MM.1S (cell line): Measurements from ENCODE around the gene CHN2.

Source experiments
- DNase-seq: peaks from one replicate; pipeline ENCODE4 v3.0.0-alpha.2; 2015
- H2AFZ ChIP-seq: fragments of 300-600 bp; sonication (generic); 2 replicates; pipeline ENCODE4 v1.6.0; 2016; ENCODE audit warnings: antibody characterized with exemption, low read length
- H3F3A ChIP-seq: fragments of 300-600 bp; sonication (generic); 2 replicates; pipeline ENCODE4 v1.6.1; 2016; ENCODE audit warnings: mild to moderate bottlenecking, antibody characterized with exemption, low read length, moderate library complexity, mixed read lengths; ENCODE audit not compliant: insufficient read depth
- H3K27ac ChIP-seq: fragments of 300-600 bp; sonication (generic); 2 replicates; pipeline ENCODE4 v1.5.1; 2016; ENCODE audit warnings: mild to moderate bottlenecking, low read length
- H3K27me3 ChIP-seq: fragments of 300-600 bp; sonication (generic); replicated peaks from 2 replicates; pipeline ENCODE4 v1.6.0; 2016; ENCODE audit warnings: low read length; ENCODE audit not compliant: insufficient read depth
- H3K36me3 ChIP-seq: fragments of 300-600 bp; sonication (generic); replicated peaks from 2 replicates; pipeline ENCODE4 v1.6.1; 2016; ENCODE audit warnings: mild to moderate bottlenecking, low read length, mixed read lengths; ENCODE audit not compliant: insufficient read depth
- H3K4me1 ChIP-seq: fragments of 300-600 bp; sonication (generic); 2 replicates; pipeline ENCODE4 v1.6.1; 2016; ENCODE audit warnings: low read length, mixed read lengths
- H3K4me2 ChIP-seq: fragments of 300-600 bp; sonication (generic); 2 replicates; pipeline ENCODE4 v1.6.0; 2016; ENCODE audit warnings: low read depth, low read length
- H3K4me3 ChIP-seq: fragments of 300-600 bp; sonication (generic); 2 replicates; pipeline ENCODE4 v1.5.1; 2016; ENCODE audit warnings: low read length, mixed read lengths
- H3K79me2 ChIP-seq: fragments of 300-600 bp; sonication (generic); 2 replicates; pipeline ENCODE4 v1.6.1; 2016; ENCODE audit warnings: mixed run types, low read length, mixed read lengths
- H3K9ac ChIP-seq: fragments of 300-600 bp; sonication (generic); 2 replicates; pipeline ENCODE4 v1.6.1; 2016; ENCODE audit warnings: low read length, mixed read lengths
- H3K9me2 ChIP-seq: fragments of 300-600 bp; sonication (generic); replicated peaks from 2 replicates; pipeline ENCODE4 v1.6.1; 2016; ENCODE audit warnings: mild to moderate bottlenecking, low read length, mixed read lengths; ENCODE audit not compliant: insufficient read depth
- H3K9me3 ChIP-seq: fragments of 300-600 bp; sonication (generic); replicated peaks from 2 replicates; pipeline ENCODE4 v1.6.1; 2016; ENCODE audit warnings: mild to moderate bottlenecking, low read length, mixed read lengths; ENCODE audit not compliant: insufficient read depth
- H4K20me1 ChIP-seq: fragments of 300-600 bp; sonication (generic); 2 replicates; pipeline ENCODE4 v1.6.1; 2016; ENCODE audit warnings: mild to moderate bottlenecking, low read length, moderate library complexity, mixed read lengths; ENCODE audit not compliant: insufficient read depth
- EZH2 ChIP-seq: fragments of 300-600 bp; sonication (generic); optimal IDR thresholded peaks from 2 replicates; pipeline ENCODE3; 2017; ENCODE audit warnings: low read depth, mild to moderate bottlenecking, antibody characterized with exemption, low read length, mixed read lengths
- EZH2phosphoT487 ChIP-seq: fragments of 300-600 bp; sonication (generic); IDR thresholded peaks from 2 replicates; pipeline ENCODE4 v1.6.1; 2018; ENCODE audit warnings: antibody characterized with exemption, low read length
- TF ChIP-seq, protein P1 (sequence below): fragments of 300-600 bp; sonication (generic); IDR thresholded peaks from 2 replicates; pipeline ENCODE4 v1.5.1; 2016; ENCODE audit warnings: antibody characterized with exemption, low read length, mixed read lengths

The CHN2 gene

DNA sequence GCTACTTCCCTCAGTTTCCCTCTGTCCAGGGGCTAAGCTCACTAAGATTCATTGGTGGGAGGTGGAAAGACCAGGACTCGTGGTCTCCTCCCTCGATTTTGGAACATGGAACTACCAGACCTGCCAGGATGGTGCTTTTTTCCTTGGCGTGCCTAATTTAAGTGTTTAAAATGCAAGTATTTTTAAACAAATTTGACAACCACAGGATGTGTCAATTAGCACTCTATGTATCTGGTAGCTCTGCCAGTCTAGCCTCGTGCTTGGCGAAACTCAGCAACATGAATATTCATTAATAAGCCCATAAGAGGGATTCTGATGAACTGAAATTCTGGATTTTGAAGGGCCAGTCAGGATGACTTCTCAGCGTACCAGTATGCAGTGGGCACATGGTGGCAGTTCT is 224.1 kb downstream of the CHN2 start:
- no peaks in the 10 kb centered on the region for H4K20me1 ChIP-seq

DNA sequence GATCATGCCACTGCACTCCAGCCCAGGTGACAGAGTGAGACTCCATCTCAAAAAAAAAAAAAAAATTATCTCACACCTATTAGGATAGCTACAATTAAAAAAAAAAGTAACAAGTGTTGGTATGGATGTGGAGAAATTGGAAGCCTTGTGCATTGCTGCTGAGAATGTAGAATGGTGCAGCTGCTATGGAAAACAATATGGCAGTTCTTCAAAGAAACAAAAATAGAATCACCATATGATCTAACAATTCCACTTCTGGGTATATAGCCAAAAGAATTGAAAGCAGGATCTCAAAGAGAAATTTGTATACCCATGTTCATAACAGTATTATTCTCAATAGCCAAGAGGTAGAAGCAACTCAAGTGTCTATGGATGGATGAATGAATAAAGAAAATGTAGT is 225.4 kb downstream of the CHN2 start:
- no peaks in the 10 kb centered on the region for H3K9me3 ChIP-seq
- H3F3A ChIP-seq: peaks cover 23% of the 10 kb centered on the region
- no peak for DNase-seq
- no peaks in the 10 kb centered on the region for H3K36me3 ChIP-seq
- H4K20me1 ChIP-seq: no peaks in the 10 kb centered on the region
- no peaks in the 10 kb centered on the region for H3K9me2 ChIP-seq
- H3K4me2 ChIP-seq: 0 out of 2 replicates have a peak overlapping the region, but pooled peaks have one; percentile 67
- no peak overlapping the region for H3K27ac ChIP-seq
- 0 out of 2 replicates have a peak, but pooled peaks cover 5% of the 10 kb centered on the region for H3K27me3 ChIP-seq
- peaks cover 29% of the 10 kb centered on the region for H3K4me1 ChIP-seq
- no peaks in the 10 kb centered on the region for H3K79me2 ChIP-seq
- H3K4me3 ChIP-seq: no peak overlapping the region
- TF ChIP-seq, protein P1, sequence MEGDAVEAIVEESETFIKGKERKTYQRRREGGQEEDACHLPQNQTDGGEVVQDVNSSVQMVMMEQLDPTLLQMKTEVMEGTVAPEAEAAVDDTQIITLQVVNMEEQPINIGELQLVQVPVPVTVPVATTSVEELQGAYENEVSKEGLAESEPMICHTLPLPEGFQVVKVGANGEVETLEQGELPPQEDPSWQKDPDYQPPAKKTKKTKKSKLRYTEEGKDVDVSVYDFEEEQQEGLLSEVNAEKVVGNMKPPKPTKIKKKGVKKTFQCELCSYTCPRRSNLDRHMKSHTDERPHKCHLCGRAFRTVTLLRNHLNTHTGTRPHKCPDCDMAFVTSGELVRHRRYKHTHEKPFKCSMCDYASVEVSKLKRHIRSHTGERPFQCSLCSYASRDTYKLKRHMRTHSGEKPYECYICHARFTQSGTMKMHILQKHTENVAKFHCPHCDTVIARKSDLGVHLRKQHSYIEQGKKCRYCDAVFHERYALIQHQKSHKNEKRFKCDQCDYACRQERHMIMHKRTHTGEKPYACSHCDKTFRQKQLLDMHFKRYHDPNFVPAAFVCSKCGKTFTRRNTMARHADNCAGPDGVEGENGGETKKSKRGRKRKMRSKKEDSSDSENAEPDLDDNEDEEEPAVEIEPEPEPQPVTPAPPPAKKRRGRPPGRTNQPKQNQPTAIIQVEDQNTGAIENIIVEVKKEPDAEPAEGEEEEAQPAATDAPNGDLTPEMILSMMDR: no peak
- TF ChIP-seq EZH2phosphoT487 (no peak), EZH2 (no peak)
- no peak overlapping the region for H3K9ac ChIP-seq
- no peak overlapping the region for H2AFZ ChIP-seq

More for the DNA sequence above, 224.1 kb downstream of the CHN2 start:
- Histone ChIP-seq H3K27me3 (0 out of 2 replicates have a peak, but pooled peaks cover 5% of the 10 kb centered on the region), H3K4me2 (no peak overlapping the region), H2AFZ (no peak overlapping the region), H3K4me3 (no peak overlapping the region), H3K36me3 (no peaks in the 10 kb centered on the region), H3K4me1 (peaks cover 39% of the 10 kb centered on the region), H3K79me2 (no peaks in the 10 kb centered on the region), H3K9ac (no peak overlapping the region), H3K27ac (no peak overlapping the region), H3K9me3 (no peaks in the 10 kb centered on the region), H3K9me2 (no peaks in the 10 kb centered on the region), H3F3A (peaks cover 29% of the 10 kb centered on the region)
- TF ChIP-seq EZH2 (no peak), EZH2phosphoT487 (no peak)
- TF ChIP-seq, protein P1: no peak
- no peak for DNase-seq

DNA sequence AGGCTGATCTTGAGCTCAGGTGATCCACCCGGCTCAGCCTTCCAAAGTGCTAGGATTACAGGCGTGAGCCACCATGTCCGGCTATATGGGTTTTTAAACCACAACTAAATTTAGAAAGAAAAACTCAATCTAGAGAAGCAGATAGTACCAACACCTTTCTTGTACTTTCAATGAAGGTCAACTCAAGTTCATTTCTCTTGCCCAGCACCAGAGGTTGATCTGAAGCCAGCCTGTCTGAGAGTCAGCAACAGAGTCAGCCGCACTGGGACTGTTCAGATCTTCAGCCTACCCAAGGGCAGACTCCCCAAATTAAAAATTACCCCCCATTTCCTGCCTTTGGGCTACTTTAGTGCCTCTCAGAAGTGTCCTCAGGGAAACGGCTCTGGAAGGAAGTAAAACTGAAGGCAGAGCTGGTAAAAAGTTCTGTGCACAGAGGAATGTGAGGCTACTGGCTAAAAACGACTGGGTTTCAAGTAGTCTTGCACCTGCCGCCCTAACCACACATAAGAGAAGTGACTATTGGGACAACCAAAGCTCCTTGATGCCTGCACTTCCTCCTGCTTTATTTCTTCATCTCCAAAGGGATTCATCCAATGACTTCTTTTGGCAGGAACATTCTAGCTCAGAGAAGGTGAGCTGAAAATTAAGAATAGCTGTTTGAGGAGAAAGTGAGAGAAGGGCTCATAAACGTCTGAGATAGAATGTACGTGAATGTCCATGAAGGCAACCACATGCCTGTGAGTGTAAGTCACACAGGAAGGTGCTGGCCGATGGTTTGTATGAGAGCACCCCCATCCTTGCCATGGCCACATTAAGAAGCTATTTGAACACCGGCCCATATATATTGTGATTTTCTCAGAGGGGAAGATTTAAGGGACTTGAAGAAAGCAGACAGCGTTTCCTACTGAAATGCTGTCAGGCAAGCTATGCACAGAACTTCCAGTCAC is 226.7 kb downstream of the CHN2 start:
- H3K9me3 ChIP-seq: no peaks in the 10 kb centered on the region
- H3K9me2 ChIP-seq: no peaks in the 10 kb centered on the region
- H3K36me3 ChIP-seq: no peaks in the 10 kb centered on the region
- no peaks in the 10 kb centered on the region for H4K20me1 ChIP-seq
- H3F3A ChIP-seq: peaks cover 22% of the 10 kb centered on the region
- peak overlapping the region; percentile 2 for H3K4me3 ChIP-seq
- H3K4me2 ChIP-seq: peak overlapping the region; percentile 67
- peak overlapping the region; percentile 60; the same call in 1 of the 2 replicates for H3K27ac ChIP-seq
- 0 out of 2 replicates have a peak overlapping the region, but pooled peaks have one; percentile 0 for H2AFZ ChIP-seq
- TF ChIP-seq EZH2phosphoT487: no peak
- TF ChIP-seq EZH2: no peak
- TF ChIP-seq, protein P1: no peak
- H3K4me1 ChIP-seq: peaks cover 23% of the 10 kb centered on the region
- 0 out of 2 replicates have a peak, but pooled peaks cover 5% of the 10 kb centered on the region for H3K27me3 ChIP-seq
- H3K79me2 ChIP-seq: no peaks in the 10 kb centered on the region
- H3K9ac ChIP-seq: peak overlapping the region; percentile 18; the same call in 1 of the 2 replicates
- peak; percentile 78 for DNase-seq
